Middle frontal gyrus (tissue), 1 donor: ENCODE data around the gene CACNA2D2.
A peak's percentile ranks its signal among the peaks of the same experiment; 100 is the strongest.

Experiments
- DNase-seq: peaks from one replicate; pipeline ENCODE4 v3.0.0-alpha.2; 2015; ENCODE audit warnings: low spot score; ENCODE audit errors: extremely low spot score

CACNA2D2 gene

DNA sequence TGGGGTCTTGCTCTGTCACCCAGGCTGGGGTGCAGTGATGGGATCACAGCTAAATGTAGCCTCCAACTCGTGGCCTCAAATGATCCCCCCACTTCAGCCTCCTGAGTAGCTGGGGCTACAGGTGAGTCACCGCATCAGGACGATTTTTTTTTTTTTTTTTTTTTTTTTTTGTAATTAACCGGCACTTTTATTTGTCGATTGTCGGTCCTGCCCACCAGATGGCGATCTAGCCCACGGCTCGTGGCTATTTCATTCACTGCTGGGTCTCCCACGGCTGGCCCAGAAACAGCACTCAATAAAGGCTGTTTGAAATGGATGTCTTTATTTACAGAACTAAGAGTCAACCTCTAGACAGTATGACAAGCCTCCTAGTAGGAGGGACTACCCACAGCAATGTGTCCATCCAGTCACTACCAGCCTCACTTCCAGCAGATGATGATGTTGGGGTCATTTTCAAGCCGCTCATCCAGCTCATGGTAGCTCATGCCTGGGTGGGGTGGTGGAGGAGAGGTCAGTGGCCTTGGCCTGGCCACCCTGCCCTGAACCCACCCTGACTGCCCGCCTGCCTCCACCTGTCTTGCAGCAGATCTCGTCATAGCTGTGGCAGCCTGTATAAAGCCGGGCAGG is 156.1 kb downstream of the CACNA2D2 start:
- DNase-seq: peak; percentile 50

DNA sequence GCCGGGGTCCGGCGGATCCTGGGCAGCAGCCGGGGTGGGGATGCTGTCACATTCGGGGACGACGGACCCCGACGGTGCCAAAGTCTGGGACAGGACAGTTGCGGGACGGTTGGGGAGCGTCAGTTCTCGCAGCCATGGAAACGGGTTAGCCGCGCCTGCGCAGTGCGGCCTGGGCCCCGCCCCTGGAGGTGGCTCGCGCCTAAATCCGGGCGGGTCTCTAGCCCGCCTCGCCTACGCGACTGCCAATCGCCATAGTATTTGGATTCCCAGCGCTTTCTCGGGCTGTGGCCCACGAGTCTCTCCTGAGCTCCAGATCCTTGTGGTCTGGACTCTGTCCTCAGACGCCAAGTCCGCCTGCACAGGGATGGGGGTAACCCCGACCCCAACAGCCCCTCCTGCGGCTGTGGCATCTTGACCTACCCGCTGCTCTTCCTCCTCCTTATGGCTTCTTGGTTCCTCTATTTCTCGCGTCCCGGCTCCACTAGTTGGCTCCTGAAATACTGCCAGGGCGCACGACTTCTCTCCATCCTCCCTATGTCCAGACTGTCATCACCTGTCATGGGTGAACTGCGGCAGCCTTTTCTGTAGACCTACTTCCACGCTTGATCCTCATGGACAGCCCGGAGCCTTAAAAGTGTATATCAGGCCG is 157.7 kb downstream of the CACNA2D2 start, which contains the start of gene ZMYND10:
Gene ZMYND10 (minus strand): TSS at position 147 of the 649 bp plus-strand sequence. CDS start 153 bp downstream, outside the sequence.
- DNase-seq: no peak

DNA sequence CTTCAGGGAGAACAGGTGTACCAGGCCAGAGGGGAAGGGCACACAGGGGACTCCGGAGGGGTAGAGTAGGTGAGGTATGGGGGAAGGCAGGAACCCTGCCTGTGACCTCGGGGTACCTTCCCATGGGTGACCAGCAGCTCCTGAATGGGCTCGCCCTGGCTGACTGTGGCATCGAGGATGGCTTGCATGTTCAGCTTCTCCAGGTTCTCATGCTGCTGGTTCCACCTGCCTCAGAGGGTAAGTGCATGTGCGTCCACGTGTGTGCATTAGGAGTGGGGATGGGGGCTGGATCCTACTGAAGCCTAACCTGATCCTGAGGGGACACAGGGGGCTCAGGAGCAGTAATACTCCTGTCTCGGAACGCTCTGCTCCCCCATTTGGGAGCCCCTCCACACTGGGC is 158.4 kb downstream of the CACNA2D2 start:
- no peak for DNase-seq

DNA sequence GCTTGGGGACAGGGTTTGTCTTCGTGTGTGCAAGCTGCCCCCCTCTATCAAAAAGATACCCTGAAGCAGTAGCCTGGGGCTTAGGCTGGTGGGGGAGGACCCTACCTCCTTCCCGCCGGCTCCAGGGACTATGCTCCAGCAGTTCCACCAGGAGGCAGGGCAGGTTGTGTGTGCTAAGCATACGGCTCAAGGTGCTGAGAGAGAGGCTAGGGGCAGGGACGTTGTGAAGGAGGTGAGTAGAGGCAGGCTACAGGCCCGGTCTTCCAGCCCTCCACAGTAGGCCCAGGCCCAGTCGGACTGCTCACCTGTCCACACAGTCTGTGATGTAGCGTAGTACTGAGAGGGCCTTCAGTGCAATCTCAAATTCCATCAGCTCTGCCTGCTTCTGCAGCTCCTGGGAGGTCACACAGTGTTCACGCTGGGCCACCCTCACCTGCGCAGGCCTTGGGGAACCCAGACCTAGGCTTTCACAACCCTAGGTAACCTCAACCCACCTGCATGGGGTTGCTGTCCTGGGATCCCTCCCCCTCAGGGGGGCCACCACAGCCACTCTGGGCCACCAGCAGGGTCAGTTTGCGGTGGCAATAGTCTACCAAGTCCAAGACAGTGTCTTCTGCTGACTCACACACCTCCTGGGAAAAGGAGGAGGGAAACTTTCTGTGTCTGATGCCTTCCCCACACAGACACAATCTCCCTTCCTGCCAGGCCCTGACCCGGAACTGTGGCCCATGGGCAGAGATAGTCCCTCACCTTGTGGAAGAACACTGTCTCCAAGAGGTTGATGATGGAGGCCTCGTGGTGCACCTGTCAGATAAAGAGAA is 160.4 kb downstream of the CACNA2D2 start:
- DNase-seq: no peak

DNA sequence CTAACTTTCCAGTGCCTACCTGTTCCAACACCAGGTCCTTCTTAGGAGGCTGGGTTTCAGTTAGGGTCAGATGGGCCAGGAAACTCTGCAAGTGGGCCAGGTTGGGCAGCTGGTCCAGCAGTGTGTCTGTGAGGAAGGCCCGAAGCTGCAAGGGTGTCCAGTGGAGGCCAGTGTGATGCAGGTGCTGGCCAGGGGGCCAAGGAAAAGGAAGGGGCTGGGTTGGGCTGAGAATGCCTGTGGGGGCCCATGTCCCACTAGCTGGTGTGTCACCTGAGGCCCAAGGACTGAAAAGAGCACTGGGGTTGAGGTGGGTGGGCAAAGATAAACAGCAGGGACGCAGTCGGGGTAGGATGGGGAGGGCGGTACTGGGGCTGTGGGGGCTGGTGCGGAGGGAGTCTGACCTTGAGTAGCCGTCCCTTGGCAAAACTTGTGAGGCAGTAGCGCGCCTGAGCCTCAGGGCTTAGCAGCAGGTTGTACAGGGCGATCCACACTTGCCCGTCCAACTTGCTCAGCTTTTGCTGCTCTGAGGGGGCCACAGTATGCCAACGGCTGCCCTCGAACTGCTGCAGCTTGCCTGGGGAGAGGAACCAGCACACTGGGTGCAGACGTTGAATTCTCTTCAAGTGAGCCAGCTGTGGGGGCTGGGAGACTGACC is 161.3 kb downstream of the CACNA2D2 start:
- DNase-seq: no peak

DNA sequence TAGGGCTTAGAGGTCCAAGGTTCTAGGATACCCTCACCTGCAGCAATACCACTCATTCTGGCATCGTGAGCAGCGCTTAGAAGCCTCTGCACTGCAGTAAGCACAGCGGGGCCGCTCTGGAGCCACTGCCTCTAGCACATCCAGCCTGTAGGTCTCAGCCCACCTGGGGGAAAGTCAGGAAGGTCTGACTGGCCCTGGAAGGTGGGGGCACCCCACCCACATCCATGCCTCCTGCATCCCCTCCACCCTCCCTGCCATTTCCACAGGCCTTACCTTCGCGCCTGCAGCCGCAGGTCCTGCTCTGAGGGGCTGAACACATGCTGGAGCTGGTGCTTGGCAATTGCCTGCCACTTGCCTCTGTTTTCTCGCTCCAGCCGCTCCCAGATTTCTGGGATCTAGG is 161.9 kb downstream of the CACNA2D2 start:
- no peak for DNase-seq

DNA sequence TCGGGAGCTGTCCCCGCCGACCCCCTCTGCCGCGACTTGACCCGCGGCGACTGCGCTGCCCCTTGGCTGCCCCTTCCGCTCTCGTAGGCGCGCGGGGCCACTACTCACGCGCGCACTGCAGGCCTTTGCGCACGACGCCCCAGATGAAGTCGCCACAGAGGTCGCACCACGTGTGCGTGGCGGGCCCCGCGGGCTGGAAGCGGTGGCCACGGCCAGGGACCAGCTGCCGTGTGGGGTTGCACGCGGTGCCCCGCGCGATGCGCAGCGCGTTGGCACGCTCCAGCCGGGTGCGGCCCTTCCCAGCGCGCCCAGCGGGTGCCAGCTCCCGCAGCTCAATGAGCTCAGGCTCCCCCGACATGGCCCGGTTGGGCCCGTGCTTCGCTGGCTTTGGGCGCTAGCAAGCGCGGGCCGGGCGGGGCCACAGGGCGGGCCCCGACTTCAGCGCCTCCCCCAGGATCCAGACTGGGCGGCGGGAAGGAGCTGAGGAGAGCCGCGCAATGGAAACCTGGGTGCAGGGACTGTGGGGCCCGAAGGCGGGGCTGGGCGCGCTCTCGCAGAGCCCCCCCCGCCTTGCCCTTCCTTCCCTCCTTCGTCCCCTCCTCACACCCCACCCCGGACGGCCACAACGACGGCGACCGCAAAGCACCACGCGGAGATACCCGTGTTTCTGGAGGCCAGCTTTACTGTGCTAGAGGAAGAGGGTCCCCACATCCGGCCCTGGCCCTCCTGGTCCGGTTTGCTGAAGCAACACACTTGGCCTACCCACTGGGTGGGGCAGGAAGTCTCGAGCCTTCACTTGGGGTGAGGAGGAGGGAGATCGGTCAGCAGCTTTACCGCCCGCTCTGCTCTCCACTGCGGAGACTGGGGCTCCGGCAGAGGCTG is 162.7 kb downstream of the CACNA2D2 start, which contains the start of gene RASSF1:
Gene RASSF1 (minus strand): TSS at position 389 of the 882 bp plus-strand sequence. CDS start 31 bp downstream, at position 358.
- DNase-seq: no peak

DNA sequence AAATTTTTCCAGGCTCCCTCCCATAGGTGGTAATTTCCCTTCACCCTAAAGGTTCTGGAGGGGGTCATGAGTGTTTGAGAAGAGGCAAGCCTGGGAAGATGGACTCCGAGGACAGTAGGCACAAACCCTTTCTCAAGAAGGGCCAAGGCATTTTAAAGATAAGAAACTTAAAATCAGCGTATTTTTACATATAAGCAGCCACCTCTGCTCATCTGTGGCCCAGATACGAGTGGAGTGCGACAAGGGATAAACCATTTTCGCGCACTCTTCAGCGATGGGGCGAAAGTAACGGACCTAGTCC is 163.3 kb downstream of the CACNA2D2 start:
- DNase-seq: no peak

DNA sequence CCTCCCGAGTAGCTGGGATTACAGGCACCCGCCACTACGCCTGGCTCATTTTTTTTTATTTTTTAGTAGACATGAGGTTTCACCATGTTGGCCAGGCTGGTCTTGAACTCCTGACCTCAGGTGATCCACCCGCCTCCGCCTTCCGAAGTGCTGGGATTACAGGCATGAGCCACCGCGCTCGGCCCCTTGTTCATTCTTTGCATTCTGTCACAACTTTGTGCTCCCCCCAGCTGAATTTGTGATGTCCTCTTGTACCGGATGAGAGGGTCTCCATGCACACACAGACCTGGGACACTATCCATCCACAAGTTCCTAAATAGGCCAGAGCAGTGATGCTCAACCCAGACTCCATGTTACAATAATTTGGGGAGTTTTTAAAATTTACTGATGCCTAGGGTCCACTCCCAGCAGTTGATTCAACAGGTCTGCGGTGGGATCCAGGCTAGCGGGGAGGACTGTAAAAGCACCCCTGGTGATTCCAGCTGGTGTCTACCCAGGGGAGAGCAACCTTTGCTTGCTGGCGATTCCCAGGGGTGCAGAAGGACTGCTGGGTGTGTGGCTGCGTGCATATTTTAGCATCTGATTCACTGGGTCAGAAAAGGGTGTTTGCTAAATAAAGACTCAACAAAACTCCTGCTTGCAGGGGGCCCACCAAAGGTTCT is 163.8 kb downstream of the CACNA2D2 start:
- no peak for DNase-seq

DNA sequence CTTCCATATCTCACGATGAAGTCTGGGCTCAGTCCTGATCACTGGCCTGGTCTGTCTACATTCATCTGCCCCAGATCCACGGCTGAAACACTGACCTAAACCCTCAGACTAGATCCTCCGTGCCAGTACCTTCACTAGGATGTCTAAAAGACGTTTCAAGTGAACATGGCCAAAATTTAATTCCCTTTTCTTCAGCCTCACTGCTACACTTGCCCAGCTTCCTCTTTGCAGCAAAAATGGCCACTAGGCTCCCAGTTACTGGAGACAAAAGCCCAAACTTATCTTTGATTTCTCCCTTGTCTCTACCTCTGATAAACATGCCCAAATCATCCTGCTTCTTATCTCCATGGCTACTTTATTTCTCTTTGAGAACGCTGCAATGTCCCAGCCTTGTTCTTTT is 164.5 kb downstream of the CACNA2D2 start:
- no peak for DNase-seq

DNA sequence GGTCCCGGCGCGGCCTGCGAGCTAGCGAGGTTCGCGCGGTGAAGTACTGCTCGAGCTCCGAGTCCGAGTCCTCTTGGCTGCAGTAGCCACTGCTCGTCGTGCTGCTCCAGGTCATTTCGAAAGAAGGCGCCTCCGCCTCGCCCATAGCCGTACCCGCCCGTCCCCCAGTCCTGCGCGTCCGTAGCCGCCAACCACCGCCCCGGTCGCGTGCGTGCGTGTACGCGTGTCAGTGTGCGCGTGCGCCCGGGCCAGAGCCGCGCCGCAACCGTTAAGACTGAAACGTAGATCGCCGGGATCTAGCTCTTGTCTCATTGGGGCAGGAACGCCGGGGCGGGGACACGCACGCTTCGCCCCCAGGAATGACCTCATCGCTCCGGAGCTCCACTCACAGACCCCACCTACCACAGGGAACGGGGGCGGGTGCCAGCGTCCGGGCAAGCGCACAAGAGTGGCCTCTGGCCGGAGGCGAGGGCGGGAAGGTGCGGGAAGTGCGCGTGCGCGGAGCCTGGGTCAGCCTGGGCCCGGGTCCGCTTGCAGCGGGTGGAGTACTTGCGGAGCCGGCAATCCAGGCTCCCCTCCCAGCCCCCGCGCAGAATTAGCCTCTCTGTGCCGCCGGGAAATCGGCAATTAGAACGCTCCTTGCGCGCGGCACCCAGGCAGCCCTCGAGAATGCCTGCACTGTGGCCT is 166.1 kb downstream of the CACNA2D2 start:
- DNase-seq: peak; percentile 93

DNA sequence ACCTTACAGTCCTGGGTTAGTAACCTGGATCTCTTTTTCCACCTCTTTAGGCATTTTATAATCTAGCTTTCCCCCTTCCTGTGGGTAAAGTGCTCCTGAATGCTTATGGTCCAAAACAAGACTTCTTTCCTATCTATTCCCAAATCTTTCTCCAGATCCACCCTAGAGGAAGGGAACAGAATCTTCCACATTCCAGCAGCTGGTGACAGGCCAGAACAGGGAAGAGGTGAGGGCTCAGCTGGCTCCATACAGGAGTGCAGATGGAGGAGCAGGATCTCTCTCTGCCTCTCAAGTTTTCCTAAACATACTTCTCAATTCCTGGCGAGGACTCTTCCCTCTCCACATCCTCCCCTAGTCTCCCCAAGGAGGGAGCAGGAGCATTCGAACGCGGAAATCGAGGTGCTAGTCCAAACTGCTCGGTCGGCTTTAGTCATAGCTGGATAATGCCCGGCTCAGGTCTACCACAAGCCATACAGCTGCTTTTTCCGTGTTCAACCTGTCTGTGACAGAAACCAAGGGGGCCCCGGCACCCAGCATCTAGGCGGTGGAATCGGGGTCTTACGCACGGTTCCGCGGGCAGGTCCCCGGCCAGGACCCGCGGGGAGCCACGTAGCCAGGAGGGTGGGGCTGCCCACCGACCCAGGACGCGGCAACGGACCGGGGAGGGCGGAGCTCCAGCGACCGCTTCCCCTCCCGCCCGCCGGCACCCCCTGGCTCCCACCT is 166.8 kb downstream of the CACNA2D2 start:
- no peak for DNase-seq

DNA sequence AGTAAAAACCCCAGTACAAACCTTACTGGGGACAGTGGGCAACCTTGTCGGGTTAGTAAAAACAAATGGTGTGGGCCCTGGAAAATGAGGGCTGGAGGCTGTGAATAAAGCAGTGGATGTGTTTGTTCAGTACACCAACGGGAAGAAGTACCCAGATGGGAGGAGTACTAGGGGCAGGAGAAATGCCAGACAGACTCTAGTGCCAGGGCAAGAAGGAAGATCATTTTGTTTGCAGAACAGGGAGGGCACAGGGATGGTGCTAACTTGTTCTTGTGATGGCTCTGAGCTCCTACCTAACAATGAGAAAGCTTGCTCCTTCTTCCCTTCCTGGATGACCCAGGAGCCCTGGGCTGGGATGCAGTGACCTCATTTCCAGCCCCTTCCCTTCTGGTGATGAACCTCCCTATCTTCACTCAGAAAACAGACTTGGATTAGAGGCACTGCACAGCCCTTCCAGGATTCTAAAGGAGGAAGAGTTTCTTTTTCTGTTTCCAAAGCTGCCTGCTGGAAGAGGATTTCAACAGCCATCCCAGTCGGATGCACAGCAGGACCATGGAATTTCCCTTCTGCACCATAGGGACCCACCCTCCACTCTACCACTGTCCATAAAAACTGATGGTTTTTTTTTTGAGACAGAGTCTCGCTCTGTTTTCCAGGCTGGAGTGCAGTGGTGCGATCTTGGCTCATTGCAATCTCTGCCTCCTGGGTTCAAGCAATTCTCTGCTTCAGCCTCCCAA is 168.9 kb downstream of the CACNA2D2 start:
- no peak for DNase-seq

DNA sequence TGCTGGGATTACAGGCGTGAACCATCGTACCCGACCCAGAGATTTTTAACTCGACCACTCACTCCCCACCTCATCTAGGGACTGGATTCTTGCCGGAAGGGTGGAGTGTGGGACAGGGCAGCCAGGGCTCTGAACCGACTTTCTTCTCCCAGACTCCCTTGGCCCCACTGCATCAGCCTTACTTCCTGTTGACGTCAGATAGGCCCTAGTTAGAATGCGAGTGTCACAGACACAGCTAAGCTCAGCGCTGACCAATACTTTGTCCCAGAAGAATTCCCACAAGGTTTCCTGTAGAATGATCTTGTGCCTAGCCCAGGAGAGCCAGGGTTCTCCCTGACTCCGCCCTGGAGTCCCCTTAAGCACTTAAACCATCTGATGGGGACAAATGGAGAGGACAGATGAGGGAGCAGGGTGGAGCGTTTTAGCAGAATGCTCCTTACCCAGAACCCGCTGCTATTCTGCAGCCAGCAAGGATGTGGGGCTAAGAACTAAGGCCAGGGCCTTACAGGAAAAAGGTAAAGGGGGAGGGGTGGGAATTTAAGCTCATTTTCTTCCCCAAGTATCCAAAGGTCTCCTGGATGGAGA is 169.6 kb downstream of the CACNA2D2 start:
- DNase-seq: no peak

DNA sequence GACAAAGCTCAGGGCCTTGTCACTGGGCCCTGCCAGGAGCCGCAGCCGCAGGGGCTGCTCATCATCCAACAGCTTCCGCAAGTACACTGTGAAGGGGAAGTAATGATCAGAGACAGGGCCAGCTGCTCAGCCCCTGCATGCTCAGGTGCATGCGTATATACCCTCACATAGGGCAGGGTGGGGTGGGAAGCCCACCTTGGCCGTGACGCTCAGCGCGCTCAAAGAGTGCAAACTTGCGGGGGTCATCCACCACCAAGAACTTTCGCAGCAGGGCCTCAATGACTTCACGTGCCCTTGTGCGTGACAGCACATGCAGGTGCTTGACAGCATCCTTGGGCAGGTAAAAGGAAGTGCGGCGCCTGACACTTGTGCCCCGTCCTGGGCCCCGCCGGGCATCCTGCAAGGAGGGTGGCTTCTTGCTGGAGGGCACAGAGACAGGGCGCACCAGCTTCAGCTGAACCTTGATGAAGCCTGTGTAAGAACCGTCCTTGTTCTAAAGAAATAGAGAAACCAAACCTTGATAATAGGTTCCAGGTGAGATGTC is 172.0 kb downstream of the CACNA2D2 start:
- no peak for DNase-seq

DNA sequence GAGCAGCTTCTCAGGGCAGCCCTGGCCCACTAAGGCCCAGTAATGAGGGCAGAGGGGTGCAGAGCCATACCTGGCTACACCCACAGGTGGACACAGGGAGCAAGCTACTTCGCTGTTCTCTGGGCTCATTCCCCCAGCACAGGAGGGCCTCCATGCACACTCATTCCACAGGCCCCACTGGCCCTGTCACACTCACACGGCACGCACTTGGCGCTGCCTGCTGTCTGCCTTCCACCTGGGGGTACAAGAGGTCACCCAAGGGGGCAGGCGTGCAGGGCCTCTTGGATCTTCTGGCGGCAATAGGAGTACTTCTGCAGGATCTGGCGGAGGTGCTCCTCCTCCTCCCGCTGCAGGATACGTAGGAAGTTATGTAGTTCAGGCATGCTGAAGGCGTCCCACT is 173.1 kb downstream of the CACNA2D2 start:
- no peak for DNase-seq

DNA sequence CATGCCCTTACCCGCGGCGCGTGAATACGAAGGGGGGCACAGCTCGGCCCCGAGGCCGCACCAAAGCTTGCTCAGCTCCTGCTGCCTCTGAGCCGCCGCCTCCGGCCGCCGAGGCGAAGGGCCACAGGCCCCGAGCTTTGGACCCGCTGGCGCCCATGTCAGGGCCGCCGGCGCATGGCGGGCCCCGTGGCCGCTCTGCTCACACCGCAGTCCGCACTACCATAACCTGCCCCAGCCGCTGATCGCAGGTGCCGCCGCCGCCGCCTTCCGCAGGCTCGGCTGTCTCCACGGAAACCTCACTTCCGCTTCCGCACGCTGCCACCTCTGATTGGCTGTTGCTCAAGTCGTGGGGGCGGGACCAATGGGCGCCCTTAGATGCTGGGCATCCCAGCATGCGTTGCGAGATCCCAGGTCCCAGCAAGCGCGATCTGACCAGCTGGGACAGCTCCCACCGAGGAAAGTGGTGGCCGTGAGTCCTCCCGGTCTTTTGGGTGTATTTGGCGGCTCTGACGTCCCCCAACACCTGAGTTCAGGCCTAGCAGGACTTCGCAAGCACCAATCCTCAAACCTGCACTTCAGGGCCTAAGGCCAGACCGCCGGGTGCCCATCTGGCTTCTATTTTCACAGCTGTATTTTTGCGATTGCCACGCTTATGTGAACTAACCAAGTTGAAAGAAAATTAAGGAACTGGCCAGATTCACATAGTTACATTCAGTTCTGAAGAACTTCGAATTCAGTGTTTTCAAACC is 175.3 kb downstream of the CACNA2D2 start, which contains the start of gene TUSC2:
Gene TUSC2 (minus strand): TSS at position 281 of the 749 bp plus-strand sequence. CDS start 124 bp downstream, at position 157.
- DNase-seq: peak; percentile 97
